GM10248 (cell line): ENCODE results near the gene CBFA2T3.

ENCODE experiments used
- CTCF ChIA-PET: fragments of 300-600 bp; sonication (Branson Sonifier 250); formaldehyde crosslinking; extraction: SDS; loops from one replicate; lab custom pipeline; 2021; ENCODE audit warnings: antibody characterized with exemption; lab: Yijun Ruan, JAX
- POLR2A ChIA-PET: fragments of 350-650 bp; sonication (Branson Sonifier 250); formaldehyde crosslinking; extraction: SDS; loops from one replicate; lab custom pipeline; 2020; ENCODE audit warnings: antibody characterized with exemption; lab: Yijun Ruan, JAX
- DNase-seq: peaks from one replicate; pipeline ENCODE4 v3.0.0; 2012; ENCODE audit errors: extremely low spot score
- TF ChIP-seq, protein P1 (sequence below): IDR thresholded peaks from 2 replicates; pipeline ENCODE4 v1.5.1; 2012; ENCODE audit warnings: mild to moderate bottlenecking, low read depth; ENCODE audit errors: extremely low read depth, missing control alignments, control extremely low read depth

Gene CBFA2T3

GRCh38 chr16:88882358-88883030 is 94.5 kb downstream of the CBFA2T3 start:
- ChIA-PET POLR2A (no interaction called here), CTCF (no interaction called here)
- no peak for DNase-seq
- TF ChIP-seq, protein P1, sequence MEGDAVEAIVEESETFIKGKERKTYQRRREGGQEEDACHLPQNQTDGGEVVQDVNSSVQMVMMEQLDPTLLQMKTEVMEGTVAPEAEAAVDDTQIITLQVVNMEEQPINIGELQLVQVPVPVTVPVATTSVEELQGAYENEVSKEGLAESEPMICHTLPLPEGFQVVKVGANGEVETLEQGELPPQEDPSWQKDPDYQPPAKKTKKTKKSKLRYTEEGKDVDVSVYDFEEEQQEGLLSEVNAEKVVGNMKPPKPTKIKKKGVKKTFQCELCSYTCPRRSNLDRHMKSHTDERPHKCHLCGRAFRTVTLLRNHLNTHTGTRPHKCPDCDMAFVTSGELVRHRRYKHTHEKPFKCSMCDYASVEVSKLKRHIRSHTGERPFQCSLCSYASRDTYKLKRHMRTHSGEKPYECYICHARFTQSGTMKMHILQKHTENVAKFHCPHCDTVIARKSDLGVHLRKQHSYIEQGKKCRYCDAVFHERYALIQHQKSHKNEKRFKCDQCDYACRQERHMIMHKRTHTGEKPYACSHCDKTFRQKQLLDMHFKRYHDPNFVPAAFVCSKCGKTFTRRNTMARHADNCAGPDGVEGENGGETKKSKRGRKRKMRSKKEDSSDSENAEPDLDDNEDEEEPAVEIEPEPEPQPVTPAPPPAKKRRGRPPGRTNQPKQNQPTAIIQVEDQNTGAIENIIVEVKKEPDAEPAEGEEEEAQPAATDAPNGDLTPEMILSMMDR, result no peak

- TF ChIP-seq, protein P1, result no peak
- DNase-seq, result no peak
- ChIA-PET CTCF (interaction anchor here (1.1 kb wide), 1 partner anchor 144 kb away, joined by 3 read pairs; no protein-coding TSS in a partner anchor), POLR2A (no interaction called here)
These were observed 95.2 kb downstream of the CBFA2T3 start for GRCh38 chr16:88881675-88882357.

DNA sequence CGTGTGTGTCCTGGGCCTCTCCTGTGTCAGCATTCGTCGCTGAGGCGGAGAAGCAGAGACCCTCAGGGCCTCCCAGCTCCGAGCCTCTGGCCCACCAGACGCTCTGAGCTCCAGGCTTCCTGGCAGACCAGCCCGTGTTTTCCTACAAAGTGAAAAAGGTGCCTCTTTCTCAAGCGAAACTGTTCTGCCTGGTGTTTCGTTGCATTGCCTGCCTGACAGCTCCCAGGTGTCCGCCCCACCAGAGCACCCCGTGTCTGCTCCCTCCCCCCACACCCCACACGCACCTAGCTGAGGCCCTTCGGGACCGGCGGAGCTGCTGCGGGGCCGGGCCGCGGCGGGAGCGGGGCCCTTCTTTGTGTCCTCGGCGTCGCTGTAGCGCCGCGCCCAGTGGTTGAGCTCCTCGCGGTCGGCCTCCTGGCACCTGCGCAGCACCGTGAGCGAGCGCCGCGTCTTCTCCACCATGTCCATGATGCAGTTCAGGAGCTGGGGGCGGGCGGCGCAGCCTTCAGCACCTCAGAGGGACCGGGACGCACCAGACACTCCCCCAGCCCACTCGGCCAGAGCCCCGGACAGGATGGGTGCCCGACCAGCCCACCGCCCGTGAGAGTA is 95.9 kb downstream of the CBFA2T3 start:
- ChIA-PET POLR2A (no interaction called here), CTCF (interaction anchor here (1.1 to 1.3 kb wide), 2 partner anchors 144 to 286 kb away, joined by 3 to 4 read pairs; no protein-coding TSS in a partner anchor)
- no peak for DNase-seq
- TF ChIP-seq, protein P1, result no peak

- ChIA-PET CTCF (interaction anchor here (1.1 to 1.3 kb wide), 2 partner anchors 143 to 287 kb away, joined by 3 to 4 read pairs; no protein-coding TSS in a partner anchor), POLR2A (no interaction called here)
- DNase-seq, result no peak
- TF ChIP-seq, protein P1, result no peak
These were observed 96.6 kb downstream of the CBFA2T3 start for GRCh38 chr16:88880226-88881006.

GRCh38 chr16:88879788-88880055 is 97.3 kb downstream of the CBFA2T3 start:
- TF ChIP-seq, protein P1, result no peak
- CTCF ChIA-PET, result no interaction called here
- POLR2A ChIA-PET, result no interaction called here
- DNase-seq, result no peak
